K562 (cell line): ENCODE data around the gene TPD52L1. TPM values are rescaled to one million over a fixed set of nuclear protein-coding genes. Genes with fewer than 3 reads are reported as not detected.

ENCODE experiments used
- ATAC-seq: fragments of 200-7000 bp; cut with Tn5 transposase; 3 replicates; pipeline ENCODE4 v1.9.1; 2020; ENCODE audit warnings: moderate library complexity
- BruUV-seq: library from RNA; stranded (reverse); fragments of 400-500 nt; replicated peaks from 2 replicates; lab custom pipeline; 2021; lab: Mats Ljungman, UMichigan
- CTCF ChIA-PET: fragments of 300-600 bp; formaldehyde crosslinking; extraction: SDS; loops from one replicate; lab custom pipeline; 2021; ENCODE audit warnings: low intra/inter-chr PET ratio; lab: Yijun Ruan, JAX
- POLR2A ChIA-PET: fragments of 300-600, 350-650 bp; sonication (Branson Sonifier 250); formaldehyde crosslinking; extraction: SDS; loops from one replicate; lab custom pipeline; 2021; ENCODE audit warnings: antibody characterized with exemption, inconsistent platforms; lab: Yijun Ruan, JAX
- DNase-seq, 4 experiments: peaks; one replicate each; pipeline versions ENCODE4 v3.0.0 to v3.0.0-alpha.2; 2011 to 2018; ENCODE audit warnings: low spot score in 3 of 4, mixed read lengths in 3 of 4; ENCODE audit errors: extremely low read depth in 1 of 4
- FAIRE-seq: peaks from 2 replicates; lab custom pipeline; 2011; peaks lifted over from hg19 to GRCh38; lab: Jason Lieb, UNC
- H2AFZ ChIP-seq: 2 replicates; pipeline ENCODE4 v1.6.0; 2011; ENCODE audit warnings: low read depth, low read length, control low read depth, inconsistent platforms
- H3K27ac ChIP-seq: fragments of 200-600 bp; 3 replicates; pipeline ENCODE4 v1.8.0; 2011; ENCODE audit warnings: low read depth, mild to moderate bottlenecking, control low read depth, inconsistent platforms, low read length, moderate library complexity, mixed read lengths; ENCODE audit errors: extremely low read depth
- H3K27me3 ChIP-seq, 2 experiments: fragments of 300-600 bp in 1 of 2; 2 replicates in 1 of 2; 3 replicates in 1 of 2; pipeline versions ENCODE4 v1.6.0 to v1.8.0; 2011; ENCODE audit warnings: inconsistent platforms in 2 of 2, low read length in 2 of 2, mild to moderate bottlenecking in 1 of 2, mixed read lengths in 1 of 2, moderate library complexity in 1 of 2; ENCODE audit not compliant: control insufficient read depth in 2 of 2, insufficient read depth in 2 of 2
- H3K36me3 ChIP-seq: fragments of 300-600 bp; 3 replicates; pipeline ENCODE4 v1.8.0; 2011; ENCODE audit warnings: mild to moderate bottlenecking, low read length, inconsistent platforms; ENCODE audit not compliant: control insufficient read depth, insufficient read depth
- H3K4me1 ChIP-seq, 2 experiments: fragments of 200-600 bp in 1 of 2; replicated peaks in 1 of 2; 2 replicates in 1 of 2; 3 replicates in 1 of 2; pipeline versions ENCODE4 v1.5.1 to v1.8.0; 2011; ENCODE audit warnings: inconsistent platforms in 2 of 2, low read length in 2 of 2, mild to moderate bottlenecking in 1 of 2, mixed read lengths in 1 of 2, moderate library complexity in 1 of 2; ENCODE audit not compliant: control insufficient read depth in 2 of 2, insufficient read depth in 2 of 2
- H3K4me2 ChIP-seq: 2 replicates; pipeline ENCODE4 v1.6.1; 2011; ENCODE audit warnings: low read length, control low read depth, inconsistent platforms, mixed read lengths; ENCODE audit not compliant: insufficient read depth
- H3K4me3 ChIP-seq: fragments of 200-600 bp; sonication (generic), shearing (Covaris generic); 2 replicates; pipeline ENCODE4 v1.5.1; 2016; ENCODE audit warnings: control low read depth, inconsistent platforms
- H3K79me2 ChIP-seq: fragments of 200-600 bp; 3 replicates; pipeline ENCODE4 v1.8.0; 2011; ENCODE audit warnings: low read length, inconsistent platforms; ENCODE audit not compliant: control insufficient read depth, insufficient read depth
- H3K9ac ChIP-seq, 2 experiments: 2 replicates each; pipeline versions ENCODE4 v1.6.0 to v1.6.1; 2011; ENCODE audit warnings: low read depth in 2 of 2, low read length in 2 of 2, control low read depth in 1 of 2, inconsistent platforms in 1 of 2, mild to moderate bottlenecking in 1 of 2, mixed read lengths in 1 of 2; ENCODE audit not compliant: insufficient read depth in 1 of 2
- H3K9me1 ChIP-seq: one replicate; pipeline ENCODE4 v1.6.0; 2011; ENCODE audit warnings: inconsistent platforms, mild to moderate bottlenecking, low read length, moderate library complexity; ENCODE audit not compliant: control insufficient read depth, insufficient read depth
- H3K9me3 ChIP-seq: replicated peaks from 2 replicates; pipeline ENCODE4 v1.5.1; 2011; ENCODE audit warnings: low read depth, low read length, inconsistent platforms; ENCODE audit not compliant: control insufficient read depth, insufficient read depth
- H4K20me1 ChIP-seq: replicated peaks from 2 replicates; pipeline ENCODE4 v1.6.1; 2011; ENCODE audit warnings: low read length, inconsistent platforms, mixed read lengths; ENCODE audit not compliant: control insufficient read depth, insufficient read depth
- CHD1 ChIP-seq: fragments of 200-600 bp; sonication (generic); IDR thresholded peaks from one replicate; pipeline ENCODE4 v1.6.1; 2012; ENCODE audit warnings: mild to moderate bottlenecking, moderate library complexity, low read length, inconsistent platforms
- CTBP1 ChIP-seq: fragments of 450-650 bp; IDR thresholded peaks from 2 replicates; pipeline ENCODE4 v1.6.1; 2016; ENCODE audit warnings: borderline replicate concordance
- DLX4 ChIP-seq: fragments of 250-450 bp; sonication (Bioruptor Pico); IDR thresholded peaks from 2 replicates; pipeline ENCODE4 v1.6.1; 2021; ENCODE audit warnings: mild to moderate bottlenecking
- HMGN3 ChIP-seq: IDR thresholded peaks from 2 replicates; pipeline ENCODE4 v1.6.1; 2011; ENCODE audit warnings: borderline replicate concordance, low read depth, mild to moderate bottlenecking, mixed read lengths, low read length; ENCODE audit not compliant: insufficient read length; ENCODE audit errors: extremely low read depth
- MXD1 ChIP-seq: fragments of 250-450 bp; sonication (Bioruptor Pico); IDR thresholded peaks from 2 replicates; pipeline ENCODE4 v1.8.0; 2021; ENCODE audit warnings: borderline replicate concordance, mild to moderate bottlenecking, moderate library complexity; ENCODE audit not compliant: poor library complexity, severe bottlenecking
- NKRF ChIP-seq: fragments of 450-650 bp; IDR thresholded peaks from 2 replicates; pipeline ENCODE4 v1.6.1; 2016; ENCODE audit warnings: borderline replicate concordance
- RBM25 ChIP-seq: fragments of 200-400 bp; formaldehyde crosslinking; IDR thresholded peaks from 2 replicates; pipeline ENCODE4 v1.6.1; 2018; ENCODE audit warnings: low read length, low read depth, moderate library complexity; ENCODE audit not compliant: severe bottlenecking
- SPI1 ChIP-seq: IDR thresholded peaks from 2 replicates; pipeline ENCODE4 v1.6.1; 2011; ENCODE audit warnings: low read depth, low read length, control low read depth, borderline replicate concordance
- TRIM28 ChIP-seq: fragments of 450-650 bp; IDR thresholded peaks from 2 replicates; pipeline ENCODE4 v1.6.1; 2017
- ZNF311 ChIP-seq: fragments of 250-450 bp; sonication (Bioruptor Pico); IDR thresholded peaks from 2 replicates; pipeline ENCODE4 v1.4.0; 2020; ENCODE audit warnings: mild to moderate bottlenecking, moderate library complexity
- ZNF316 ChIP-seq: fragments of 450-650 bp; IDR thresholded peaks from 2 replicates; pipeline ENCODE4 v1.6.1; 2016
- ZNF445 ChIP-seq: fragments of 250-450 bp; sonication (Bioruptor Pico); IDR thresholded peaks from 2 replicates; pipeline ENCODE4 v1.4.0; 2020; ENCODE audit warnings: low read depth, mild to moderate bottlenecking, moderate library complexity
- ZNF785 ChIP-seq: fragments of 250-450 bp; sonication (Bioruptor Pico); IDR thresholded peaks from 2 replicates; pipeline ENCODE4 v1.4.0; 2020; ENCODE audit warnings: mild to moderate bottlenecking
- ZNF79 ChIP-seq: fragments of 250-450 bp; sonication (Bioruptor Pico); IDR thresholded peaks from 2 replicates; pipeline ENCODE4 v1.4.0; 2020; ENCODE audit warnings: low read depth, mild to moderate bottlenecking, moderate library complexity
- ZSCAN32 ChIP-seq: fragments of 450-650 bp; formaldehyde crosslinking; IDR thresholded peaks from 2 replicates; pipeline ENCODE4 v1.4.0; 2020; ENCODE audit warnings: mild to moderate bottlenecking, moderate library complexity
- WGBS: fragments of 100-300 bp; shearing (Covaris generic); methylation state at CpG from one replicate; pipeline ENCODE4 v1.1.6; 2016; ENCODE audit warnings: low coverage, mixed read lengths; ENCODE audit not compliant: insufficient coverage; ENCODE audit errors: missing lambda C conversion rate; 5-methylcytosine and 5-hydroxymethylcytosine counted together
- in situ Hi-C: fragments of 300-500 bp; cut with MboI; formaldehyde crosslinking; loops from 4 replicates; pipeline ENCODE4 v1.15.0; 2018; ENCODE audit warnings: inconsistent platforms, mixed read lengths
- intact Hi-C: fragments of 100-400 bp; cut with micrococcal nuclease; formaldehyde crosslinking; loops from 2 replicates; pipeline ENCODE4 v1.14.2; 2022
- polyA plus RNA-seq, 8 experiments: library from polyadenylated mRNA; depleted of rRNA in 4 of 8; stranded (reverse) in 5 of 8; unstranded in 3 of 8; fragments of >200 nt; fragmentation: Nextera tagmentation in 2 of 8; fragmentation: Illumina TruSeq in 1 of 8; extraction: Ambion mirVana in 2 of 8; extraction: Trizol in 1 of 8; gene quantifications; 2 replicates each; pipeline versions ENCODE4 v1.2.1 to v1.2.3, GENCODE V29; 2011 to 2014; ENCODE audit warnings: inconsistent platforms in 1 of 8, missing spikeins in 1 of 8
- total RNA-seq, 7 experiments: library from RNA; depleted of rRNA in 6 of 7; stranded (reverse); fragments of >200 nt in 6 of 7; fragmentation: Illumina TruSeq in 2 of 7; extraction: Trizol in 2 of 7; gene quantifications; 2 replicates each; pipeline versions ENCODE4 v1.2.1 to v1.2.3, GENCODE V29; 2011 to 2021; ENCODE audit warnings: low replicate concordance in 1 of 7

TPD52L1 gene
- total and polyA plus RNA-seq, 9 of the 15 experiments (the other 6 are each of a cell fraction or from before 2014, with no cell fraction given) = 12.9 to 149 (median 75.7) TPM

- BruUV-seq = no TSS peak
- peak overlapping the region; percentile 18; the same call in 1 of the 2 replicates for H2AFZ ChIP-seq
- H3K4me2 ChIP-seq = no peak overlapping the region
- H3K4me3 ChIP-seq = no peak overlapping the region
- H3K4me1 ChIP-seq = no peaks in the 10 kb centered on the region; a peak in 1 of 5 replicates
- no peak overlapping the region for H3K27ac ChIP-seq
- peak; percentile 22; the same call in 1 of the 3 replicates for ATAC-seq
- no peak for DNase-seq
- no peaks in the 10 kb centered on the region for H3K9me3 ChIP-seq
- no peaks in the 10 kb centered on the region for H3K79me2 ChIP-seq
- no peaks in the 10 kb centered on the region for H3K27me3 ChIP-seq
- CTCF ChIA-PET = no interaction called here
- no peak for TF ChIP-seq ZSCAN32 (CRISPR knock-in tag)
- no peak for TF ChIP-seq CHD1
- TF ChIP-seq ZNF79 (CRISPR knock-in tag) = no peak
- no peak for TF ChIP-seq TRIM28
- TF ChIP-seq ZNF316 = no peak
- TF ChIP-seq CTBP1 = no peak
- no peak for TF ChIP-seq HMGN3
- no peak for TF ChIP-seq NKRF
- no peak for TF ChIP-seq RBM25
- TF ChIP-seq ZNF445 (CRISPR knock-in tag) = no peak
- no peak for TF ChIP-seq MXD1 (CRISPR knock-in tag)
- TF ChIP-seq SPI1 = no peak
- TF ChIP-seq ZNF311 (CRISPR knock-in tag) = no peak
- no peak for TF ChIP-seq DLX4 (CRISPR knock-in tag)
- TF ChIP-seq ZNF785 (CRISPR knock-in tag) = no peak
- TF ChIP-seq, all 486 proteins: peak for 0
- FAIRE-seq = no peak
- intact Hi-C loops (no loop called here), in situ Hi-C loops (no loop called here)
- POLR2A ChIA-PET = no interaction called here
- no peak overlapping the region for H3K9ac ChIP-seq
- no peaks in the 10 kb centered on the region for H3K36me3 ChIP-seq
- WGBS = 47% methylated on average over 4 of the region's 4 CpGs
- no peaks in the 10 kb centered on the region for H3K9me1 ChIP-seq
- H4K20me1 ChIP-seq = no peaks in the 10 kb centered on the region
Measured at GRCh38 chr6:125129354-125129753, 24.2 kb upstream of the TPD52L1 start.
